Endothelial cell of umbilical vein (primary cell): Measurements from ENCODE around the gene CDK18. TPM values are rescaled to one million over a fixed set of nuclear protein-coding genes. Genes with fewer than 3 reads are reported as not detected.

Experiments used
- BruUV-seq: library from RNA; stranded (reverse); fragments of 400-500 nt; replicated peaks from 2 replicates; lab custom pipeline; 2021; lab: Mats Ljungman, UMichigan
- CTCF ChIA-PET: fragments of 300-600, 350-600 bp; sonication (Branson Sonifier 250); formaldehyde crosslinking; loops from one replicate; lab custom pipeline; 2021; ENCODE audit warnings: antibody characterized with exemption, inconsistent platforms; lab: Charles Lee
- POLR2A ChIA-PET: fragments of 300-600, 350-600 bp; sonication (Branson Sonifier 250); formaldehyde crosslinking; loops from one replicate; lab custom pipeline; 2021; ENCODE audit warnings: antibody characterized with exemption, inconsistent platforms; lab: Charles Lee
- DNase-seq: peaks from one replicate; pipeline ENCODE4 v3.0.0-alpha.2; 2011; ENCODE audit warnings: low read depth, low spot score
- FAIRE-seq: peaks from 2 replicates; lab custom pipeline; 2011; peaks lifted over from hg19 to GRCh38; lab: Jason Lieb, UNC
- H2AFZ ChIP-seq: 2 replicates; pipeline ENCODE4 v1.6.0; 2012; ENCODE audit warnings: low read depth, low read length, control low read depth, inconsistent platforms
- H3K27ac ChIP-seq: 2 replicates; pipeline ENCODE4 v1.5.1; 2011; ENCODE audit warnings: low read depth, mild to moderate bottlenecking, control low read depth, low read length, moderate library complexity; ENCODE audit not compliant: insufficient read depth
- H3K27me3 ChIP-seq, 2 experiments: 2 replicates each; pipeline versions ENCODE4 v1.6.0 to v1.6.1; 2011; ENCODE audit warnings: low read length in 2 of 2, mixed read lengths in 1 of 2; ENCODE audit not compliant: control insufficient read depth in 2 of 2, insufficient read depth in 2 of 2
- H3K36me3 ChIP-seq, 2 experiments: 2 replicates in 1 of 2; 3 replicates in 1 of 2; pipeline ENCODE4 v1.5.1; 2011; ENCODE audit warnings: low read length in 2 of 2, mild to moderate bottlenecking in 1 of 2, moderate library complexity in 1 of 2; ENCODE audit not compliant: control insufficient read depth in 2 of 2, insufficient read depth in 2 of 2; ENCODE audit errors: extremely low read depth in 1 of 2
- H3K4me1 ChIP-seq: 3 replicates; pipeline ENCODE4 v1.5.1; 2011; ENCODE audit warnings: mild to moderate bottlenecking, low read length; ENCODE audit not compliant: control insufficient read depth, insufficient read depth; ENCODE audit errors: extremely low read depth
- H3K4me2 ChIP-seq: 2 replicates; pipeline ENCODE4 v1.6.1; 2011; ENCODE audit warnings: low read length, control low read depth, mixed read lengths; ENCODE audit not compliant: insufficient read depth
- H3K4me3 ChIP-seq, 3 experiments: fragments of 200-600 bp in 1 of 3; sonication (generic), shearing (Covaris generic) in 1 of 3; replicated peaks in 1 of 3; 2 replicates each; pipeline ENCODE4 v1.5.1; 2011 to 2016; ENCODE audit warnings: control low read depth in 3 of 3, low read length in 3 of 3, mild to moderate bottlenecking in 2 of 3, inconsistent platforms in 1 of 3, low read depth in 1 of 3, moderate library complexity in 1 of 3; ENCODE audit not compliant: insufficient read depth in 1 of 3
- H3K79me2 ChIP-seq: 2 replicates; pipeline ENCODE4 v1.6.0; 2012; ENCODE audit warnings: low read length, inconsistent platforms; ENCODE audit not compliant: control insufficient read depth, insufficient read depth
- H3K9ac ChIP-seq: replicated peaks from 2 replicates; pipeline ENCODE3; 2011; ENCODE audit warnings: low read length, control low read depth; ENCODE audit not compliant: insufficient read depth; ENCODE audit errors: extremely low read depth
- H3K9me1 ChIP-seq: replicated peaks from 3 replicates; pipeline ENCODE4 v1.6.0; 2011; ENCODE audit warnings: mild to moderate bottlenecking, low read length; ENCODE audit not compliant: control insufficient read depth, insufficient read depth; ENCODE audit errors: extremely low read depth
- H3K9me3 ChIP-seq: replicated peaks from 2 replicates; pipeline ENCODE4 v1.5.1; 2012; ENCODE audit warnings: low read length, inconsistent platforms; ENCODE audit not compliant: control insufficient read depth, insufficient read depth
- H4K20me1 ChIP-seq: replicated peaks from 2 replicates; pipeline ENCODE3; 2011; ENCODE audit warnings: mild to moderate bottlenecking, low read length; ENCODE audit not compliant: control insufficient read depth, insufficient read depth; ENCODE audit errors: extremely low read depth
- EZH2 ChIP-seq: IDR thresholded peaks from 2 replicates; pipeline ENCODE4 v1.6.1; 2012; ENCODE audit warnings: borderline replicate concordance, low read depth, mild to moderate bottlenecking, moderate library complexity, low read length, inconsistent platforms; ENCODE audit not compliant: severe bottlenecking
- FOS ChIP-seq: IDR thresholded peaks from 2 replicates; pipeline ENCODE4 v1.6.1; 2011; ENCODE audit warnings: mild to moderate bottlenecking, low read length, moderate library complexity, borderline replicate concordance; ENCODE audit not compliant: insufficient read depth
- GATA2 ChIP-seq: IDR thresholded peaks from 2 replicates; pipeline ENCODE4 v1.7.0; 2011; ENCODE audit warnings: low read depth, mild to moderate bottlenecking, moderate library complexity, mixed read lengths, low read length; ENCODE audit not compliant: insufficient read length, insufficient read depth
- MAX ChIP-seq: IDR thresholded peaks from 2 replicates; pipeline ENCODE4 v1.6.1; 2011; ENCODE audit not compliant: insufficient read depth, insufficient read length
- MYC ChIP-seq: IDR thresholded peaks from one replicate; pipeline ENCODE4 v1.6.1; 2011; ENCODE audit warnings: mild to moderate bottlenecking, low read depth, low read length
- POLR2AphosphoS5 ChIP-seq: IDR thresholded peaks from 2 replicates; pipeline ENCODE4 v1.6.1; 2012; ENCODE audit warnings: low read depth, mild to moderate bottlenecking, control low read depth, low read length, moderate library complexity; ENCODE audit not compliant: insufficient read depth
- dilution Hi-C: fragments of 300-500 bp; cut with MboI; formaldehyde crosslinking; loops from one replicate; pipeline ENCODE4 v1.15.0; 2019; ENCODE audit warnings: low sequenced_read_pairs; ENCODE audit not compliant: extremely low pct_ligation_motif_present
- intact Hi-C: fragments of 100-400 bp; cut with micrococcal nuclease; formaldehyde crosslinking; loops from one replicate; pipeline ENCODE4 v1.10.0; 2022
- polyA plus RNA-seq, 4 experiments: library from polyadenylated mRNA; depleted of rRNA in 3 of 4; stranded (reverse) in 3 of 4; unstranded in 1 of 4; fragments of >200 nt; gene quantifications; 2 replicates each; pipeline versions ENCODE4 v1.2.1 to v1.2.3, GENCODE V29; 2011 to 2012; ENCODE audit warnings: missing spikeins in 1 of 4
- total RNA-seq: library from RNA; stranded (reverse); gene quantifications from 2 replicates; pipeline ENCODE4 v1.2.3, GENCODE V29; 2021

The CDK18 gene
- total and polyA plus RNA-seq, 2 donors (not counting 3 experiments of a cell fraction or from before 2014, with no cell fraction given) = 0.17 to 1.2 TPM

GRCh38 chr1:205502992-205503391 is 1.5 kb upstream of the CDK18 start:
- BruUV-seq = no TSS peak
- H3K9ac ChIP-seq = no peak overlapping the region
- H3K9me1 ChIP-seq = no peaks in the 10 kb centered on the region
- dilution Hi-C loops = no loop called here
- DNase-seq (no peak), FAIRE-seq (no peak)
- peaks cover 26 to 35% of the 10 kb centered on the region in 2 experiments for H3K27me3 ChIP-seq
- TF ChIP-seq POLR2AphosphoS5 (no peak), EZH2 (no peak), MAX (no peak), MYC (no peak), FOS (no peak)
- H2AFZ ChIP-seq = no peak overlapping the region
- H3K36me3 ChIP-seq = no peaks in the 10 kb centered on the region
- H3K4me1 ChIP-seq = no peaks in the 10 kb centered on the region
- no peak overlapping the region for H3K4me2 ChIP-seq
- H3K27ac ChIP-seq = no peak overlapping the region
- CTCF ChIA-PET = interaction anchor here (1.2 to 8.9 kb wide), 4 partner anchors 9 to 64 kb away, joined by 3 to 96 read pairs (median 8); no protein-coding TSS in a partner anchor
- H3K4me3 ChIP-seq = no peak overlapping the region
- H4K20me1 ChIP-seq = no peaks in the 10 kb centered on the region
- no peaks in the 10 kb centered on the region for H3K79me2 ChIP-seq
- intact Hi-C loops = no loop called here
- H3K9me3 ChIP-seq = no peaks in the 10 kb centered on the region
- POLR2A ChIA-PET = no interaction called here

GRCh38 chr1:205505076-205505729 is 734 bp downstream of the CDK18 start:
- Histone ChIP-seq H3K9ac (no peak overlapping the region), H3K27me3 (peaks cover 26 to 35% of the 10 kb centered on the region in 2 experiments), H3K4me3 (peak overlapping the region in 1 of 3 experiments; percentile 28), H3K79me2 (no peaks in the 10 kb centered on the region), H3K4me2 (peak overlapping the region; percentile 4), H4K20me1 (no peaks in the 10 kb centered on the region), H3K4me1 (no peaks in the 10 kb centered on the region), H3K36me3 (no peaks in the 10 kb centered on the region), H3K9me1 (no peaks in the 10 kb centered on the region), H3K9me3 (no peaks in the 10 kb centered on the region), H3K27ac (no peak overlapping the region), H2AFZ (no peak overlapping the region)
- ChIA-PET CTCF (interaction anchor here (0.6 kb wide), 1 partner anchor 243 kb away, joined by 4 read pairs; no protein-coding TSS in a partner anchor), POLR2A (no interaction called here)
- peak; percentile 26 for TF ChIP-seq EZH2
- TF ChIP-seq POLR2AphosphoS5 = no peak
- no peak for TF ChIP-seq GATA2
- BruUV-seq = no TSS peak
- dilution Hi-C loops (no loop called here), intact Hi-C loops (no loop called here)
- no peak for DNase-seq
- FAIRE-seq = no peak
